Calu3 (cell line): Measurements from ENCODE around the gene CWC22. TPM values are rescaled to one million over a fixed set of nuclear protein-coding genes. Genes with fewer than 3 reads are reported as not detected.
"Not testable (repeated sequence)": the region's sequence is repeated elsewhere in the genome, so short reads cannot be mapped to it uniquely, and the experiment has no call there.

Experiments used
- Bru-seq: library from RNA; stranded (reverse); fragments of 400-500 nt; gene quantifications from one replicate; lab custom pipeline; 2021; lab: Mats Ljungman, UMichigan
- BruChase-seq, 2 experiments: library from RNA; stranded (reverse); fragments of 400-500 nt; gene quantifications; one replicate each; lab custom pipeline; 2021; lab: Mats Ljungman, UMichigan
- BruUV-seq: library from RNA; stranded (reverse); fragments of 400-500 nt; replicated peaks from 2 replicates; lab custom pipeline; 2021; lab: Mats Ljungman, UMichigan
- CTCF ChIA-PET: fragments of 300-600 bp; sonication (Branson Sonifier 250); formaldehyde crosslinking; loops from one replicate; lab custom pipeline; 2022; ENCODE audit warnings: antibody characterized with exemption; lab: Charles Lee
- DNase-seq: peaks from one replicate; pipeline ENCODE4 v3.0.0; 2022
- H3K27ac Mint-ChIP-seq: one replicate; pipeline ENCODE4 v1.8.0; 2022; ENCODE audit warnings: mixed read lengths; ENCODE audit not compliant: unreplicated experiment
- H3K27me3 Mint-ChIP-seq: one replicate; pipeline ENCODE4 v1.8.0; 2022; ENCODE audit warnings: mixed read lengths; ENCODE audit not compliant: unreplicated experiment
- H3K36me3 Mint-ChIP-seq: one replicate; pipeline ENCODE4 v1.8.0; 2022; ENCODE audit warnings: mild to moderate bottlenecking, moderate library complexity, mixed read lengths; ENCODE audit not compliant: insufficient read depth, unreplicated experiment
- H3K4me1 Mint-ChIP-seq: one replicate; pipeline ENCODE4 v1.8.0; 2022; ENCODE audit warnings: mild to moderate bottlenecking, low read depth, mixed read lengths; ENCODE audit not compliant: unreplicated experiment
- H3K4me3 Mint-ChIP-seq: one replicate; pipeline ENCODE4 v1.8.0; 2022; ENCODE audit warnings: mild to moderate bottlenecking, low read depth, moderate library complexity, mixed read lengths; ENCODE audit not compliant: unreplicated experiment
- H3K9me3 Mint-ChIP-seq: one replicate; pipeline ENCODE4 v1.8.0; 2022; ENCODE audit warnings: low read depth, mixed read lengths; ENCODE audit not compliant: unreplicated experiment
- intact Hi-C: fragments of 100-400 bp; cut with micrococcal nuclease; formaldehyde crosslinking; loops from one replicate; pipeline ENCODE4 v1.10.0; 2022; ENCODE audit not compliant: unreplicated experiment
- long read RNA-seq: library from polyadenylated mRNA; stranded (forward); transcript quantifications from one replicate; pipeline ENCODE4 v2.0.0, GENCODE V29; 2022
- total RNA-seq: library from RNA; stranded (reverse); gene quantifications from 2 replicates; pipeline ENCODE4 v1.2.3, GENCODE V29; 2022
- TF ChIP-seq, protein P1 (sequence below): fragments of 200-600 bp; IDR thresholded peaks from one replicate; pipeline ENCODE4 v1.8.0; 2022; ENCODE audit warnings: antibody characterized with exemption; ENCODE audit not compliant: unreplicated experiment

Gene CWC22
- total RNA-seq (19.1 and 20.5 TPM in 2 replicates), Bru-seq, nascent RNA (percentile 88 among the genes with signal in this experiment), BruChase-seq, experiment 1, labeled RNA remaining after a 6-hour chase (percentile 61 among the genes with signal in this experiment), BruChase-seq, experiment 2, labeled RNA remaining after a 2-hour chase (percentile 72 among the genes with signal in this experiment)
- long read RNA-seq, transcript CWC22-201 (20 exons, 2,392 nt), result major isoform, 11 of 19 reads
- long read RNA-seq, partial matches to known transcripts, result 5 of 19 reads
- long read RNA-seq, other reads (novel, unspliced or antisense), result 3 of 19 reads

- BruUV-seq, result no TSS peak
Observed at GRCh38 chr2:180006781-180007579, at the start of gene CWC22. TSS of gene CWC22 (minus strand) at chr2:180007297. CDS start at chr2:179993341, 13,956 bp downstream.

DNA sequence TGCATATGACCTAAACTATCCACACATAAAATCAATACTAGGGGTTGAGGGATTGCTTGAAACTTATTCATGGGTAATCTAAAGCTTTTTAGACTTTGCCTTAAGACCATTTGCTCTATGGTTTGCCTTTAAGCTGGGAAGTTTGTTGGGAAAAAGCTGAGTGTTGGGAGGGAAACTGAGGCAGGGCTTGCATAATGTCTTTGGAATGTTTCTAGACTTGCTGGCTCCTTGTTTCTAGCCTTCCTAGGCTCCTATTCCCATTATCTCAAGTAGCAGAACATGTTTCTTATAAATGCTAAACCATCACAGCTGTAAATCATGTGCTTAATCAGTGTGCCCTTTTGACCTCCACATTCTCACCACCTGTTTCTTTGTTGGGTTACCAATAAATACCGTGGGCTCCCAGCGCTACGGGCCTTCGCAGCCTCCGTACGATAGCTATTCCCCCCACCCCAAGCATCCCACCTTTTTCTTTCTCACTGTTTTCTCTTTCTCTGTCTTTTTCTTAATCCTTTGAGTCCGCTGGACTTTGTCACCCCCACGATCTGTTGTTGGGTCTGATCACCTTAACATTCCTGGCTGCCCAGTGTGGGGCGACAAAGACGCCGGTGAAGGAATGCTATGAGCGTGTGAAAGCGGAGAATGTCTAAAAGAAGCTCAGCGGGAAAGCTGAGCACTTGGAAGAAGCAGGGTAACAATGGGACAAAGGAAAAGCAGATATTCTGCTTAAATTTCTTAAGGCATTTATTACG lies 49.4 kb upstream of the CWC22 start:
- TF ChIP-seq, protein P1, sequence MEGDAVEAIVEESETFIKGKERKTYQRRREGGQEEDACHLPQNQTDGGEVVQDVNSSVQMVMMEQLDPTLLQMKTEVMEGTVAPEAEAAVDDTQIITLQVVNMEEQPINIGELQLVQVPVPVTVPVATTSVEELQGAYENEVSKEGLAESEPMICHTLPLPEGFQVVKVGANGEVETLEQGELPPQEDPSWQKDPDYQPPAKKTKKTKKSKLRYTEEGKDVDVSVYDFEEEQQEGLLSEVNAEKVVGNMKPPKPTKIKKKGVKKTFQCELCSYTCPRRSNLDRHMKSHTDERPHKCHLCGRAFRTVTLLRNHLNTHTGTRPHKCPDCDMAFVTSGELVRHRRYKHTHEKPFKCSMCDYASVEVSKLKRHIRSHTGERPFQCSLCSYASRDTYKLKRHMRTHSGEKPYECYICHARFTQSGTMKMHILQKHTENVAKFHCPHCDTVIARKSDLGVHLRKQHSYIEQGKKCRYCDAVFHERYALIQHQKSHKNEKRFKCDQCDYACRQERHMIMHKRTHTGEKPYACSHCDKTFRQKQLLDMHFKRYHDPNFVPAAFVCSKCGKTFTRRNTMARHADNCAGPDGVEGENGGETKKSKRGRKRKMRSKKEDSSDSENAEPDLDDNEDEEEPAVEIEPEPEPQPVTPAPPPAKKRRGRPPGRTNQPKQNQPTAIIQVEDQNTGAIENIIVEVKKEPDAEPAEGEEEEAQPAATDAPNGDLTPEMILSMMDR, result no peak
- DNase-seq, result no peak
- no peak overlapping the region for H3K27ac Mint-ChIP-seq
- no peaks in the 10 kb centered on the region for H3K36me3 Mint-ChIP-seq
- no peaks in the 10 kb centered on the region for H3K27me3 Mint-ChIP-seq
- H3K4me1 Mint-ChIP-seq, result no peaks in the 10 kb centered on the region
- no peak overlapping the region for H3K4me3 Mint-ChIP-seq
- CTCF ChIA-PET, result no interaction called here
- BruUV-seq, result no TSS peak
- no peaks in the 10 kb centered on the region for H3K9me3 Mint-ChIP-seq
- intact Hi-C loops, result no loop called here

More at GRCh38 chr2:180006781-180007579, at the start of gene CWC22:
- peak within 1 kb of the TSS; percentile 82 for H3K4me3 Mint-ChIP-seq
- H3K27me3 Mint-ChIP-seq, result no peaks in the 10 kb centered on the region
- intact Hi-C loops, result no loop called here
- H3K36me3 Mint-ChIP-seq, result peaks cover 23% of the 10 kb centered on the region
- TF ChIP-seq, protein P1, result no peak
- peaks cover 37% of the 10 kb centered on the region for H3K4me1 Mint-ChIP-seq
- peak within 1 kb of the TSS; percentile 99 for H3K27ac Mint-ChIP-seq
- CTCF ChIA-PET, result interaction anchor here (0.6 kb wide), 1 partner anchor 1898 kb away, joined by 5 read pairs; no protein-coding TSS in a partner anchor
- H3K9me3 Mint-ChIP-seq, result no peaks in the 10 kb centered on the region
- peak; percentile 76 for DNase-seq

- CTCF ChIA-PET, intact Hi-C loops, BruUV-seq, H3K36me3 Mint-ChIP-seq, DNase-seq, H3K4me3 Mint-ChIP-seq, H3K9me3 Mint-ChIP-seq, H3K27me3 Mint-ChIP-seq, H3K4me1 Mint-ChIP-seq, H3K27ac Mint-ChIP-seq: not testable (repeated sequence)
Observed at GRCh38 chr2:180054576-180054975, 47.5 kb upstream of the CWC22 start.

GRCh38 chr2:180050246-180050645 lies 43.1 kb upstream of the CWC22 start:
- no TSS peak for BruUV-seq
- no peaks in the 10 kb centered on the region for H3K4me1 Mint-ChIP-seq

More at GRCh38 chr2:180050246-180050645, 43.1 kb upstream of the CWC22 start:
- no peaks in the 10 kb centered on the region for H3K9me3 Mint-ChIP-seq
- H3K27me3 Mint-ChIP-seq, result no peaks in the 10 kb centered on the region
- no peak for DNase-seq
- H3K27ac Mint-ChIP-seq, result no peak overlapping the region
- no peak overlapping the region for H3K4me3 Mint-ChIP-seq
- intact Hi-C loops, result no loop called here
- CTCF ChIA-PET, result no interaction called here
- TF ChIP-seq, protein P1, result no peak
- H3K36me3 Mint-ChIP-seq, result no peaks in the 10 kb centered on the region
